NCI-H345 treated with DMSO at 0.1 percent for 48 hours (cell line): ENCODE results near the gene CACNA1D.
A peak's percentile ranks its signal among the peaks of the same experiment; 100 is the strongest.

Experiments
- DNase-seq: peaks from one replicate; lab custom pipeline; 2025; ENCODE audit not compliant: unreplicated experiment; lab: John Stamatoyannopoulos, UW

The CACNA1D gene

DNA sequence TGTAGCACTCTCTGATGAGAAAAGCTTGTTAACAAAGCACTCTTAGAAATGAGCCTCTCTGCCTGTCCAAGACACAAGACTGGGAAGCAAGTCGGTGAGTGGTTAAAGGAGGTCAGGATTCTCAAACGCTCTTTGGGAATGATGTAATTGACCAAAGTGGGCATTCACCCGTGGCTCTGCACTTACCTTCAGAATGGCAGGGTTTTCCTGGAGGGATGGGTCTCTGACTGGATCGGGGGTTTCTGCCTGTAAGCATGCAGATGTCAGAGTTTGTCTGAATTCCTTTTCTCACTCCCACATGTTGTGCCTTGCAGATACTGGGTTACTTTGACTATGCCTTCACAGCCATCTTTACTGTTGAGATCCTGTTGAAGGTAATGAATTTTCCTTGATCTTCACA lies 245.6 kb downstream of the CACNA1D start:
- no peak for DNase-seq

DNA sequence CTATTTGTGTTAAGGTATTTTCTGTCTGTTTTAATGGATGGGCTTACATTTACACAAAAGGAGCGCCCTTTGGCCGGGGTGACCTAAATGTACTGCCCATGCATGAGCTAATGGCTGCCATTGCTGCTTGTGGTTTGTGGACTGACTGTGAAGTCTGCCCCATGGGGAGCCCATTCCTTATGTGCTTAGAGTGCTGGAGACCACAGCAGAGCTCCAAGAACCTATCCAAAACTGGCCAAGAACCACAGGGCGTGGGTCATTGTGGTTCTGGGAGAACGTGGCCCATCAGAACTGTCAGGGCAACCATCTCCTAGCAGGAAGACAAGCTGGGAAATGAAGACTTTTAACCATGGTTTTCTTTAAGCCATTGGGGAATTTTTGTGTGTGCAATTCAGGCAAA lies 246.5 kb downstream of the CACNA1D start:
- no peak for DNase-seq

DNA sequence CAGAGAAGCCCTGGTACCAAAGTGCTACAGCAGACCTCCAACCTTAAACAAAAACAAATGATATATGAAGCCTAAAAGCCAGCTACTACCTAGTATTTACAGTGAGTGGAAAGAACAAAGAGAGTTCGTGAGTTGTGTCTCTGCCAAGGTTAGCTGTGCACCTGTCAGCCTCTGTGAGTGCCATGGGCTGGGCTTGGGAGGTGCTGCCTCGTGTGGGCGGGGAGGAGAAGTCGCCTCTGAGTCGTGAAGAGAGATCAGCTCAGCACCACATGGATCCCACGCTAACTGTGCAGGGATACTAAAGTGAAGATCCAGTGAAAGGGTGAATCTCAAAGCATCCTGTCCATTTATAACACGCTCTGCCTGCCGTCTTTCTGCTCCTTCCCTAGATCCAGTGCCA lies 249.9 kb downstream of the CACNA1D start:
- peak; percentile 66 for DNase-seq

- DNase-seq = no peak
Observed at GRCh38 chr3:53747559-53747958, 253.1 kb downstream of the CACNA1D start.

GRCh38 chr3:53748512-53749271 lies 254.3 kb downstream of the CACNA1D start:
- DNase-seq = no peak

GRCh38 chr3:53749448-53749847 lies 255.0 kb downstream of the CACNA1D start:
- DNase-seq = no peak

GRCh38 chr3:53750253-53751210 lies 256.1 kb downstream of the CACNA1D start:
- DNase-seq = no peak

DNA sequence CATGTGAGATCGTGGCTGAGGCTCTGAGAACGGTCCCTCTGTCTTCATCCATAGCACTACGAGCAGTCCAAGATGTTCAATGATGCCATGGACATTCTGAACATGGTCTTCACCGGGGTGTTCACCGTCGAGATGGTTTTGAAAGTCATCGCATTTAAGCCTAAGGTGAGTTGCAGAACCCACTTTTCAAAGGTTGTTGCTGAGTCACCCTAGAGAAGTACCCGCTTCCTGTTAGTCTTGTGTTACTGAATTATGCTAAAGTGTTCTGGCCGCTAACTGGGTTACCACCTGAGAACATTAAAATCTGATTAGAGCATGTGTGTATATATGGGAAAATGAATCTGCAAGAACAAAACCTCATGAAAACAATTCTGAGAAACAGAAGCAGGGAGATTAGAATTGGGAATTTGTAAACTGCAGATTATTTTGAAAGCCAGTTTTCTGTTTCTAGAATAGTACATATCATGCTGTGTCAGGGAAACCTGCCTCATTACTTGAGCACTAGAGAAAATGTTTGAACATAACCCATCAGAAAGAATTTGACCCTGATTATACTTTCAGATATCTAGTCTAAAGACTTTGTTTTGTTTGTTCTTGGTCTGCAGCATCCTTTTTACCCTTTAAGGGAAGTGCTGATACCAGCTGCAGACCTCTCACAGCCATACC lies 259.2 kb downstream of the CACNA1D start:
- DNase-seq = no peak

GRCh38 chr3:53754325-53754724 lies 259.9 kb downstream of the CACNA1D start:
- no peak for DNase-seq

DNA sequence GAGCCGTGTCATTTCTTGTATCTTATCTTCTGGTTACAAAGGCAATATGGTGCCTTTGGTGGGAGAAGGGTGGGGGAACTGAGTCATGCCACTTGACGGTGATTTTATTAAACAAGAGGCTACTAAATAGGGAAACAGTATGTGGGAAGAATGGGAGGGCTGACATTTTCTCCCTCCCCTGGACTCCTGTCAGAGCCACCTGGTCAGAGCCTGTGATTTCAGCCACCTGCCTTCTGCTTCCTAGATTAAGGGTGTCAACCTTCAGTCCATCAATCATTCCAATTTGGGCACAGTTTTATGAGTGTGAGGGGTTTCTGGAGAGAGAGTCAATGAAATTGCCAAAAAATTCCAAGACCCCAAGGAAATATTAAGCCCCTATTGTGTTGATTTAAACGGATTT lies 264.4 kb downstream of the CACNA1D start:
- no peak for DNase-seq

GRCh38 chr3:53763353-53763752 lies 268.9 kb downstream of the CACNA1D start:
- no peak for DNase-seq

- peak; percentile 7 for DNase-seq
Observed at GRCh38 chr3:53764026-53764775, 269.8 kb downstream of the CACNA1D start.

DNA sequence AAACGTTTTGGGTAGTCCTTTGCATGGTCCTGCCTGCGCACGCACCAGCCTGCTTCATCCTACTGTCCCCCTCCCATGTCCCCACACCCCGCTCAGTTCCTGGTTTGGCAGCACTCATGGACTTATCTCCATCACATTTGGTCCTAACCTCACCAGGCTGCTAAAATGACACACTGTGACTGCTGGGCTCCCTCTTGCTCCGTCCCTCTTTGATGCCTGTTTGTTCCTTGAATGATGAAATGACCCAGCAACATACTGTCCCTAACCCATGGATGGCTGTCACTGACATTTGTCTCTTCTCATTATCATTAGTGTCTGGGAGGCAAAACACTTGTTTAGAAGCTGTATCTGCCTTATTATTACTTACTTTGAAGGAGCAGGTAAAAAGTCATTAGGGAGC lies 271.3 kb downstream of the CACNA1D start:
- DNase-seq = no peak

GRCh38 chr3:53766706-53767105 lies 272.3 kb downstream of the CACNA1D start:
- DNase-seq = no peak

- no peak for DNase-seq
Observed at GRCh38 chr3:53768478-53769459, 274.4 kb downstream of the CACNA1D start.

GRCh38 chr3:53772562-53772961 lies 278.2 kb downstream of the CACNA1D start:
- DNase-seq = no peak

DNA sequence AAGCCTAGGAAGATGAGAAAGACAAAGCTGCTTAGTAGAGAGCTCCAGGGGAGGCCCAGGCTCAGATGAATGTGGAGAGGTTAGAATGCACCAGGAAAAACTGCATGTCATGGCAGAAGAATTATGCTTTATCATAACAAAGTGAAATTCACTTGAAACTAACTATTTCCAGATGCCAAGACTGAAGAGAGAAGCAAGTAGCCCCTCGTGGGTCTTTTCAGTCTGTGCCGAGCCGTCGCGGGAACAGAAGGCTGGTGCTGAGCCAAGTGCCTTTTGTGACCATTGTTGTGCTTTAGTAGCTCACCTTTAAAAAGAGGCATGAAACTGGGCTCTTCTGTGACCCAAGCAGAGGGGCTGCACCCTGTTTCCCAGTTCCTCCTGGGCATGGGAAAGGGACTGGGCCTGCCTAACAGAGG lies 278.6 kb downstream of the CACNA1D start:
- DNase-seq = no peak

DNA sequence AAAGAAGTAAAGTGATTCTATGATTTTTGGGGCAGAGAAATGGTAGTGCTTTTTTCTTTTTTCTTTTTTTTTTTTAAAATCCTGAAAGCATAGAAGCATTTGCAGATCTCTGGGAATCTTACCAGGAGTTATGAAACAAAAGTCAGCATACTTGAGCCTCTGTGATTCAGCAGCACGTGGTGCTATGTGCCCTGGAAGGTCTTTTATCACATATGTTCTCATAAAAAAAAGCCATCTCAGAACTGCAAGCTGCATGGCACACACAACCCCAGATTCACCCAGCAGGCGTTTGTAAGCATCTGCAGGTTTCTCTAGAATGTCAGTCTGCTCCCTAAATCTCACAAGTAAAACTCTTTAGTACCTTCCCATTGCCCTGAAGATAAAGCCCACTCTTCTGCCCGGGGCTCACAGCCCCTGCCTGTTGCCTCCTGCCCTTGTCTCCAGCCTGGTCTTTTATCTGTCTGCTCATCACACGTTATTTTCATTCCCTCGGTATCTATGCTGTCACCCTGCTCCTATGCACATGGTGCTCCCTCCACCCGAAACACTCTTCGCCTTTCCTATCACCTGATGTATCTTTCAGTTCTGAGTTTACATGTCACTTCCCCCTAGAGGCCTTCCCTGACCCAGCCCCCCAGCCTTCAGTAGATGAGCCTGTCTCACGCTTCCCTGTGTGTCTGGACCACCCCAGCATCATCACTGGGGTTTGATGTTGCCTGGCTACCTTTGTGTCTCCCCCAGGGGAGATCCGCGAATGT lies 279.4 kb downstream of the CACNA1D start:
- DNase-seq = no peak

- DNase-seq = no peak
Observed at GRCh38 chr3:53774414-53774813, 280.0 kb downstream of the CACNA1D start.
